Stimulated activated CD8-positive, alpha-beta memory T cell treated with anti-CD3 and anti-CD28 coated beads, Interleukin-12 subunit alpha, Interleukin-12 subunit beta, amount 100 ng/mL, for 1 hour (primary cell): ENCODE data around the gene TMOD3.
"Not testable (repeated sequence)": the region's sequence is repeated elsewhere in the genome, so short reads cannot be mapped to it uniquely, and the experiment has no call there.

Experiments
- DNase-seq: peaks from one replicate; pipeline ENCODE4 v3.0.0-alpha.2; 2020; ENCODE audit warnings: low read depth

The TMOD3 gene

DNA sequence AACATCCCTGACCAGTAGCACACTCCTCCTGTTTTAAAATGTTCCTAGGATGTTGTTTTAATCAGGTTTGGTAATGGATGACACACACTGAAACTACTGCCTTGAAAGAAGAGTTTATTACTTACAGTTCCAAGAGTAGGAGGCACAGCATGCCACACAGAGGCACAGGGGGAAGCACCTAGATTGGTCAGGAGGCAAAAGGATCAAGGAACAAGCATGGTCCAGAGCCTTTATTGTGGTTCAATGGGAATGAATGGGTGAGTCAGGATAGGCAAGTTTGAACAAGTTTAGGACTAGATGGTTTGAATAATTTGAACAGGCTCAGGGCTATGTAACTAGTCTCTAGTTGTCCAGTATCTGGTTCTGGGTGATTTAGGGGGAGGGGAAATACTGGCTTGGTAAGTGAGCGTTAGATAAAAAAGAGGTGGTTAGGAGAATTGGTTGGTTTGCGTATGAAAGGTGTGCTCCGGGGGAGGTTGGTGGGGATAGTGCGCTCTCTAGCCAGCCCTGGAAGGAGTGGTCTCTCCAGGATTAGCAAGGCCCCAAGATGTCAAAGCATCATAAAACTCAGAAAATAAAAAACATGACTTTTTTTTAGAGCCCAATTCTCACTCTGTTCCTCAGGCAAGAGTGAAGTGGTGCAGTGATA, 35.1 kb downstream of the TMOD3 start:
- DNase-seq: no peak

GRCh38 chr15:51865317-51865716, 35.9 kb downstream of the TMOD3 start:
- no peak for DNase-seq

- no peak for DNase-seq
Observed at GRCh38 chr15:51866161-51866560, 36.7 kb downstream of the TMOD3 start.

- DNase-seq: no peak
Observed at GRCh38 chr15:51866751-51867150, 37.3 kb downstream of the TMOD3 start.

GRCh38 chr15:51869060-51869421, 39.6 kb downstream of the TMOD3 start:
- DNase-seq: no peak

GRCh38 chr15:51870774-51871173, 41.3 kb downstream of the TMOD3 start:
- DNase-seq: no peak

GRCh38 chr15:51874751-51875644, 45.5 kb downstream of the TMOD3 start:
- no peak for DNase-seq

DNA sequence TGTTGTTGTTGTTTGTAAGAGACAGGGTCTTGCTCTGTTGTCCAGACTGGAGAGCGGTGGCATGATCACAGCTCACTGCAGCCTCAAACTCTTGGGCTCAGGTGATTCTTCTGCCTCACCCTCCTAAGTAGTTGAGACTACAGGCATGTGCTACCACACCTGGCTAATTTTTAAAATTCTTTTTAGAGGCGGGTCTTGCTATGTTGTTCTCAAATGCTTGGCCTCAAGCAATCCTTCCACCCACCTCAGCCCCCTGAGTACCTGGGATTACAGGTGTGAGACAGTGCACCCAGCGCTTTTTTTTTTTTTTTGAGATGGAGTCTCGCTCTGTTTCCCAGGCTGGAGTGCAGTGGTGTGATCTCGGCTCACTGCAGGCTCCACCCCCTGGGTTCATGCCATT, 46.7 kb downstream of the TMOD3 start:
- DNase-seq: no peak

GRCh38 chr15:51878446-51879386, 49.3 kb downstream of the TMOD3 start:
- DNase-seq: no peak

DNA sequence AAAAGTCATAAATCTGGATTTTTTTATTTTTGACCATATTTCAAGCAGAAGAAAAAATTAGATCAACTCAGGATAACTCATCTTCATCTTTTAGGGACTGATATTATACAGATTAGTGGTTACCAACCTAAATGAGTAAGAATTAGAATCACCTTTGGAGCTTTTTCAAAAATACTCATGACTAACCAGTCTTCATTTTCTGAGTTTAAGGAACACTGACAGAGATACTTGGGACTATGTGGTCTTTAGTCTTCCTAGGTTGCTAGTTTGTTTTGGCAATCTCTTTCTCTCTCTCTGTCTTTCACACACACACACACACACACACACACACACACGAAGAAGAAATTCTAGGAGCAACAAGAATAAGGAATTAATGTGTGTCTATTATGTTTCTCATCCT, 50.1 kb downstream of the TMOD3 start:
- DNase-seq: no peak

DNA sequence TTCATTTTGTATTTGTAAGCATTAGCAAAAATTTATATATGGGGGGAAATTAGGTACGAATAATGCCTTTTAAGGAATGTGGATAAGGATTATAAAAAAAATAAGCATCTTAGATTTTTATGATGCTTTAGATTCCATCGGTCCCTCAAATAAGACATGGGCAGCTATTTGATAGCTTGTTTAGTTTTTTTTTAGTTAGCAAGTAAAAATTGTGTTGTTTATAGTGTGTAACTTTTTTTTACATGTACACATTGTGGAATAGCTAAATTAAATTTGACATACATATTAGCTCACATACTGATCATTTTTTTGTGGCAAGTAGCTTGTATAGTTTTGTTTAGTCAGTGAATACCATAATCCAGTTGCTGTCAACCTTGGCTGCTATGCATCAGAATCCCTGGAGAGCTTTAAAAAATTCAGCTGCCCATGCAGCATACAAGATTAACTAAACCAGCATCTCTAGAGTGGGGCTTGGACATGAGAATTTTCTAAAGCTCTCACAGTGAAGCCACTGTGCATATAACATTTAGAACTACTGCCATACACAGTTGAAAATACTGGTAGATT, 53.9 kb downstream of the TMOD3 start:
- no peak for DNase-seq

DNA sequence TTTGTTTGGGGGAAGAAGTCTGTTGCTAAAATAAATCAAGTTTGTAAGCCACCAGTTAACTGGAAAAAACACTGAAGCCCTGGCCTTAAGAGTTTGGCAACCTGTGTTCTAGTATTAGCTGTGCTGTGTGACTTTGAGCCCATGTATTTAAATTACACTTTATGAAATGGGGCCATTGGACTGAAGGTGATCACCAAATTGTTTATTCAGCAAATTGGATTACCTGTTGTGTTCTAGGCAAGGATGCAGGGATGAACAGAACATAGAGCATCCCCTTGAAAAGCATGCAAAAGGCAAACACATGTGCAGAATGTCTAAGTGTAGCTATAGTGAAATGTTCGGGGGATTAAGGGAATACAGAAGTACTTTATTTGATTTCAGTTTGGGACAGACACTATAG, 54.6 kb downstream of the TMOD3 start:
- no peak for DNase-seq

- DNase-seq: no peak
Observed at GRCh38 chr15:51884517-51885236, 55.2 kb downstream of the TMOD3 start.

GRCh38 chr15:51885758-51886157, 56.3 kb downstream of the TMOD3 start:
- not testable (repeated sequence) for DNase-seq

DNA sequence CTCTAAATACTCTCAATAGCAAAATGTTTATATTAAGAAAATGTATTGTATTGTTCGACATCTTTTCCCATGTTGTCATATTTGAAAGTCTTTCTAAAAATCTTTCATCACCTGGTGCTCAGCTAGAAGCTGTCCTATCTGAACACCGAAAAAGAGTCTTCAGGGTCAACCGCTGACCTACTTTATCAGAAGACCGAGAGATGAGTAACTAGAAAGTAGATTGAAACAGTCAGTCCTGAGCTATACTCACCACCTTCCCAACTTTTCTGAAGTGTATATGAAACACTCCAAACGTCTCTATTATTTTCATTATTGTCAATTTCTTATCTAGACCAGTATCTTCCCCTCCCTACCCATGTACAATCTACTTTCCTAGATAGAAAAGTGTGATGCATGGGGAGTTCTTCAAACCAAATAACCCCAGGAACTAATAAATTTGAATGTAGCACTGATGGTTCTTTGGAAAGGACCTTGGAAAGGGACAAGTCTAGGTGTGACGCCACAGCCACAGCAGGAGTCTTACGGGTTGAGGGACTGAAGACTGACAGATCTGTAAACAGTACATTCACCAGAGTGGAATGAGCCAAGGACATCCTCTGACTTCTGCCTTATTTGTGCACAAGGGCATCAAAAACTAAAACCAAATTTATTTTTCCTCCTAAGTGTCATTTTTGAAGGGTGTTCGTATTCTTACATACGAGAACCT, 58.6 kb downstream of the TMOD3 start:
- DNase-seq: no peak

- DNase-seq: no peak
Observed at GRCh38 chr15:51888593-51889195, 59.2 kb downstream of the TMOD3 start.

DNA sequence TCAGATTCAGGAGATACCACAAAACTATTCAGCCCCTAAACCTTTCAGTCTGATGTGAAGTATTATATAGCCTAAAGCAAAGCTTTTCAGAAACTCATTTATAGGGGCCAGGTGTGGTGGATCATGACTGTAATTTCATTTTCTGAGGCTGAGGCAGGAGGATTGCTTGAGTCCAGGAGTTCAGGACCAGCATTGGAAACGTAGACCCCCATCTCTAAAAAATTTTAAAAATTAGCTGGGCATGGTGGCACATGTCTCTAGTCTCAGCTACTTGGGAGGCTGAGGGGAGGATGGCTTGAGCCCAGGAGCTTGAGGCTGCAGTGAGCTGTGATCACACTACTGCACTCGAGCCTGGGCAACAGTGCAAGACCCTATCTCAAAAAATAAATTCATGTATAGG, 60.0 kb downstream of the TMOD3 start:
- DNase-seq: no peak

DNA sequence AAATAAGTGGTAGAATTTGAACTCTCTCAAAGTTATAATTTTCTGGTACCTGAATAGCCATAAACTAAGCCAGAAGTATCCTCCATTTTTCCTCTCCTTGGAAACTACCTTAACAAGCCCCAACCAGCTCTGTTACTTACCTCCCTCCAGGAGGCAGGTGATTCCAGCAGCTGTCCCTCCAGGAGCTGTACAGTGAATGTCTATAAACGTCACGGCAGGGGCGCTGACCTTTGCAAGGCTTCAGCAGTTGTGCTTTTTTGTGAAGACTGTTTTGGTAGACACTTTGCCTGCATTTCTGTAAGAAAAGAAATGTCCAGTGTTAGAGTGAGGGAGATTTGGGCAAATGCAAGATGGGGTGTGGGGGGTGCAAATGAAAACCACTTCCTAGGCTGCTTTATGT, 75.0 kb downstream of the TMOD3 start:
- no peak for DNase-seq

DNA sequence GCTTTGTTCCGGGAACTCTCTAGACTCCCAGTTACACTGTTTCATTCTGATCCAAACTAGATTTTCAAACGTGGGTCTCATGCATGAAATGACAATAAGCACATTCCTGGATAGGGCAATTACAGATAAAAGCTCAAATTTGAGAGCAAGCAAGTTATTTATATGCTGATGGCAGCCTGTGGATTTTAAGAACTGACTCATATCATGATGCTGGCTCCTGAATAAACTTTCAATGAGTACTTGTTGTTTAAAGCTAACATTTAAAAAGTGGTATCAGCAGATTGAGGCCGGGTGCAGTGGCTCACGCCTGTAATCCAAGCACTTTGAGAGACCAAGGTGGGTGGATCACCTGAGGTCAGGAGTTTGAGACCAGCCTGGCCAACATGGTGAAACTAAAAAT, 75.5 kb downstream of the TMOD3 start:
- no peak for DNase-seq

DNA sequence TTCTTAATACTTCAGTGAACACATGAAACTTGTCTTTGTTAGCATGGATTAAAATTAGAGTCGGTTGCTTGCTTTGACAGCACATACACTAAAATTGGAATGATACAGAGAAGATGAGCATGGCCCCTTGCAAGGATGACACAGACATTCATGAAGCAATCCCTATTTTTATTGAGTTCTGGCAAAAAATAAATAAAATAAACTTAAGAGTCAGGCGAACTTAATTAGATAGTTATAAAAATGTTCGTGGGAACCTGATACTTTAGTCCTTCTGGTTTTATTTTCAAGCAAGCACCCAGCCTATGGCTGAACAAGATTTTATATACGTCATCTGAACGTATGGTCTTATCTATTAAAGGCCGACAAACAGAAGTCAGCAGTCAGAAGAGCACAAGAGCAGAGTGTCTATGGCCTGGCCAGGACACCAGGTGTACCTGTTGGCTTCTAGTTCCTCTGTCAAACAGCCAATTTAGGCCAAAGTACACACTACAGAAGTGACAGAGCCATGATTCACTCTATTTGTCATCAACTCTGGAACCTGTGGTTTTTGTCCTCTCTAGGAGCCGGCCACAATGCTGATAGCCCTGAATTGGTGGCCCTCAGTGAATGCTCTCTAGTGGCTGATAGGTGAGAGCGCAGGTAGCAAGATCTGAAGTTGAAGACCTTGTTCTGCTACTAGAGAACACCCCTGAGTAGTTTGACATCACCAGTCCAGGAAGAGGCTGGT, 77.8 kb downstream of the TMOD3 start:
- no peak for DNase-seq
